ENCODE measurements around the gene HCK.

DNA sequence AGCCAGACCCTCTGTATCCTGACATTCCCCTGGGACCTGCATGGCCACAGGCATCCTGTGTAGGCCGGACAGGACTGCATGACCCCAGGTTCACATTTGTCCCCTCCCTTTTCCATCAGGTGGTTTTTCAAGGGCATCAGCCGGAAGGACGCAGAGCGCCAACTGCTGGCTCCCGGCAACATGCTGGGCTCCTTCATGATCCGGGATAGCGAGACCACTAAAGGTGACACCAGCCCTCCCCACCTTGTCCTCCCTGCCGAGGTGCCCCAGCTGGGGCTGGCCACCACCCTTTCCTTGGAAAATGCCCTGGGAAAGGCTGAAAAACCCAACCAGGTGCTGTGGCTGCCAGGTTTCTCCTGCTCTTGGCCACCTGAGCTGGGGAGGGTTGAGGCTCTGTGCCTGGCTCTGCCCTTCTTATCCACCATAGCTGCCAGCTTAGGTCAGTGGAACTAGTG lies 27.6 kb downstream of the HCK start:
- TF ChIP-seq, protein P1, sequence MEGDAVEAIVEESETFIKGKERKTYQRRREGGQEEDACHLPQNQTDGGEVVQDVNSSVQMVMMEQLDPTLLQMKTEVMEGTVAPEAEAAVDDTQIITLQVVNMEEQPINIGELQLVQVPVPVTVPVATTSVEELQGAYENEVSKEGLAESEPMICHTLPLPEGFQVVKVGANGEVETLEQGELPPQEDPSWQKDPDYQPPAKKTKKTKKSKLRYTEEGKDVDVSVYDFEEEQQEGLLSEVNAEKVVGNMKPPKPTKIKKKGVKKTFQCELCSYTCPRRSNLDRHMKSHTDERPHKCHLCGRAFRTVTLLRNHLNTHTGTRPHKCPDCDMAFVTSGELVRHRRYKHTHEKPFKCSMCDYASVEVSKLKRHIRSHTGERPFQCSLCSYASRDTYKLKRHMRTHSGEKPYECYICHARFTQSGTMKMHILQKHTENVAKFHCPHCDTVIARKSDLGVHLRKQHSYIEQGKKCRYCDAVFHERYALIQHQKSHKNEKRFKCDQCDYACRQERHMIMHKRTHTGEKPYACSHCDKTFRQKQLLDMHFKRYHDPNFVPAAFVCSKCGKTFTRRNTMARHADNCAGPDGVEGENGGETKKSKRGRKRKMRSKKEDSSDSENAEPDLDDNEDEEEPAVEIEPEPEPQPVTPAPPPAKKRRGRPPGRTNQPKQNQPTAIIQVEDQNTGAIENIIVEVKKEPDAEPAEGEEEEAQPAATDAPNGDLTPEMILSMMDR (IDR thresholded peaks at IDR 0.05 in 2 of 3, conservative IDR thresholded peaks at IDR 0.05 in 1 of 3; ENCODE audit: insufficient read depth in 2 of 3, low read depth in 1 of 3, low read length in 3 of 3), result peak in 2 of 3 experiments; percentile 14 to 28; a peak in 2 of 6 replicates
- no peak for TF ChIP-seq RBBP5 (IDR thresholded peaks at IDR 0.05; ENCODE audit: borderline replicate concordance, insufficient read depth, low read length, poor library complexity, severe bottlenecking)
- no peak for TF ChIP-seq SRSF7 (optimal IDR thresholded peaks at IDR 0.05; ENCODE audit: low read depth, low read length)
- no peak for TF ChIP-seq STAG1 (CRISPR knock-in tag; IDR thresholded peaks at IDR 0.05; ENCODE audit: borderline replicate concordance)
- no peak for TF ChIP-seq E2F5 (CRISPR knock-in tag; IDR thresholded peaks at IDR 0.05)
- no peak for TF ChIP-seq NR1H2 (CRISPR knock-in tag; IDR thresholded peaks at IDR 0.05)
- no peak for TF ChIP-seq YY1 (IDR thresholded peaks at IDR 0.05; ENCODE audit: borderline replicate concordance in 1 of 3, control insufficient read depth in 1 of 3, extremely low read depth in 1 of 3, insufficient read depth in 3 of 3, insufficient read length in 1 of 3, insufficient replicate concordance in 2 of 3, low read depth in 1 of 3, low read length in 2 of 3)

All from K562 (cell line).